GM19455 (cell line): Measurements from ENCODE around the gene PTH2.

ENCODE experiments used
- ATAC-seq: cut with Tn5 transposase; IDR thresholded peaks from one replicate; pipeline ENCODE4 v1.9.1; 2021; ENCODE audit not compliant: unreplicated experiment

Gene PTH2

DNA sequence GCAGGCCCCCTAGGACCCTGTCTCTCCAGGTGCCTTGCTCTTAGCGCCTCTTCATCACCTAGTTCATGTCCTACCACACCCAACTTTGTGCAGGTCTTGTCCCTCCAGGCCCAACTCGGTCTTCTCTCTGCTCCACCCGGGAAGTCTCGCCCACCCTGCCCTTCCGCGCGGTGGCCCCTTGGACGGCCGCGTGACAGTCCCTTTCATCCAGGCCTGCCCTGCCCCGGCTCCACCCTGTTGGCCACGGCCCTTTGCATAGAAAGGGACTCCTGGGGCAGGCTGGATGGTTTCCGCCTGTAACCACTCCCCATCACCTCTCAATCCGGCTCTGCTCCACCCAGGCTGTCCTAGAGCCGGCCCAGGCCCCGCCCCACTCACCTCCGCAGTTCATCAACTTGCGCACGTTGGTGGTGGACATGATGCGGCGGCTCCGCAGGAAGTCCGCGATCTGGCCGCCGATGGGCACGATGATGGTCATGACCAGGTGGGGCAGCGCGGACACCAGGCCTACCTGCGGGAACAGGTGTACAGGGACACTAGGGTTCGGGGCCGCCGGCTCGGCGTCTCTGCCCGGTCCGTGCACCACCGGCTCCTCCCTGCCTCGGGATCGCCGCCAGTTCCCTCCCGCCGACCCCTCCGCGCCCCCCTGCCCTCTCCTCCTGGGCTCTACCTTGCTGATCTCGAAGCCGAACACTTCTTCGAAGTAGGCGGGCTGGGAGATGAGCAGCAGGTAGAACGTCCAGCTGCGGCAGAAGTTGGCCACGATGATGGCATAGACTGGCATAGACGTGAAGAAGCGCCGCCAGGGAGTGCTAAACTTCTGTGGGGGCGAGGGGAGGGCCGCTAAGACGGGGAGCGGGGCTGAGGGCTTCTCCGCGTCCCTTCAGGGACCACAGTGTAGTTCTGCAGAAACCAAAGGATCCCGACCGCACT, 9.2 kb upstream of the PTH2 start:
- no peak for ATAC-seq

DNA sequence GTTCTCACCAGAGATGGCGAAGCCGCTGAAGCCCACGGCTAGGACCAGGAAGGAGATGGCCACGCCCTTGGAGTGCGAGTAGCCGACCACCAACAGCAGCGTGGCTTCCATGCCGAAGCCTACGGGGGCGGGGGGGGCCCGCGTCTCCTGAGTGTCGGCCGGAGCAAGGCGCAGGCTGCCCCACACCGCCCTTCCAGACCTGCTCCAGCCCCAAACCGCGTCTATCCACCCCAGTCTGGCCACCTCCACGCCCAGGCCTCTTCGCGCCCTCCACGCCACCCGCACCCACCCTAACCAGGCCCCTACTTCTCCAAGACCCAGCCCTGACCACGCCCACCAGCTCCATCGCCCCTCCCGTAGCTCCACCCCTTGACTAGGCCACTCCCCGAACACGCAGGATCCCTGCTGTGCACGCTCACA, 8.1 kb upstream of the PTH2 start:
- no peak for ATAC-seq

DNA sequence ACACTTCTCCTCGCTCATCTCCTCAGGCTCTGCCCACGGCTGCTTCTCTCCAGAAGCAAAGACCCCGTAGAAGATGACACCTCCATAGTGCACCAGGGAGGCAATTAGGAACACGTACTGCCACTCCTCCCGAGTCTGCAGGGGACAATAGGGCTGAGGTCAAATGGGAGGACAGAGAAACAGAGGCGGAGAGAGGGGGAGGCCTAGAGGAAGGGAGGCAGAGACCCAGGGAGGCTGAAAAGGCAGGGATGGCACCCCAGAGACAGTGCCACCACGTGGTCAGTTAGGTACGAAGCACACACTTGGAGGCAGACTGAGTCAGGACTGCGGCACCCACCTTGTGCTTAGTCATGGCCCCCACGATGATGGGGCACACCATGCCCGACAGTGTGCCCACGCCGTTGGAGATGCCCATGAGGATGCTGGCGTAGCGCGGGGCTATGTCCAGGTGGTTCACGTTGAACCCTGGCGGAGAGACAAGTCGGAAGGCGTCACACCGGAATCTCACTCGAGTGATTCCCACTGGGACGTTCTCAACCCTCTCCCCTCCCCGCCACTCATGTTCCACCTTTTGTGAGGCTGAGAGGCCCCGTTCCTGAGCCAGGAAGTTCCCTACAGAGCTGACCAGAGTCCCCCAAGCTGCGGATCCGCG, 7.6 kb upstream of the PTH2 start:
- no peak for ATAC-seq

DNA sequence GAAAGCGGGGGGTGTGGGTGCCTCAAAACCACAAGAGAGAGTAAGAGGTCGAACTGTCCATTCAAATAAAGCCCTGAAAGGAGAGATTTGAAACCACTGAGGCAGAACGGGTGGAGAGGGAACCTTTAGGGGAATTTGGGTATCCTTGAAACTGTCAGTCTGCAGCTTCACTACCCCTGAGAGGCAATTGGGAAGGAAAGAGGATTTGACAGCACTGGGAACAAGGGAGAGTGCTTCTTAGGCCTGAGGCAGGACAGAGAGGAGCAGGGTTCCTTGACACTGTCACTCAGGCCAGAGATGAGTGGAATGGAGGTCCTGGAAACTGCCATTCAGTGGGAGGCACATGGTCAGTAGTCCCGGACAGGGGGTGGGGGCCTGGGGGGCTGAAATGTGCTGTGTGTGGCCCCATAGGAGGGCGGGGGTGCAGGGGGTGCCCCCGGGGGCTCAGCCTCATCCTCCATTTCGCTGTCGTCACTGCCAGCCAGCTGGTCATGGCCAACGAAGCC, 7.0 kb upstream of the PTH2 start:
- ATAC-seq = no peak

- ATAC-seq = no peak
These were observed 5.6 kb upstream of the PTH2 start for GRCh38 chr19:49428547-49429451.

DNA sequence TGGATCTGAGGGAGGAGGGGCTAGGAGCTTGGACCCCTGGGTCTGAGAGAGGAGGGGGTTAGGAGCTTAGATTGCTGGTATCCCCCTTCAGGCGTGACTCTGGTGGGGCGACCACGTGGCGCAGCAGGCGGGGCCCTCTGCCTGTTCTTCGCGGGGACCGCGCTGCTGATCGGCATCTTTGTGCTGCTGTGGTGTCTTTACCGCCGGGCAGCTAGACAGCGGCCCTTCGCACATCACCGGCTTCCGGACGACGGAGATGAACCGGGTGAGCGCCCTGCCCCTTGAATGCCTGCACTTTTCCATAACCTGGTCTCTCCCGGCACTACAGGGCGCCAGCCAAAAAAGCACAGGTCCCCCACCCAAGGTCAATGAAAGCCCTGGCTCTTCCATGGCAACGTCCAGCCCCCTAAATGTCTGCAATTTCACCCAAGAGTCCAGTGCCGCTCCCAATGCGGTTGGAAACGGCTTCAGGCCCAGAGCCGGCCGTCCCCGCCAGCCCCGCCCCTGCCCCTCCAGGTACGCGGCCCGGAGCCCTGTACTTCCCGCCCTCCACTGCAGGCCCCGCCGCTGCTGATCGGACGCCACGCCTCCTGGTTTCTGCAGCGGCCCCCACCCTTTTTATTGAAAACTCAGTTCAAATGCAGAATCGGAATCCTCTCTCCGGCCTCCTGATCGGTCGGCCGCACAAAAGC, 4.8 kb upstream of the PTH2 start:
- ATAC-seq = no peak

- no peak for ATAC-seq
These were observed 4.1 kb upstream of the PTH2 start for GRCh38 chr19:49427339-49427738.

DNA sequence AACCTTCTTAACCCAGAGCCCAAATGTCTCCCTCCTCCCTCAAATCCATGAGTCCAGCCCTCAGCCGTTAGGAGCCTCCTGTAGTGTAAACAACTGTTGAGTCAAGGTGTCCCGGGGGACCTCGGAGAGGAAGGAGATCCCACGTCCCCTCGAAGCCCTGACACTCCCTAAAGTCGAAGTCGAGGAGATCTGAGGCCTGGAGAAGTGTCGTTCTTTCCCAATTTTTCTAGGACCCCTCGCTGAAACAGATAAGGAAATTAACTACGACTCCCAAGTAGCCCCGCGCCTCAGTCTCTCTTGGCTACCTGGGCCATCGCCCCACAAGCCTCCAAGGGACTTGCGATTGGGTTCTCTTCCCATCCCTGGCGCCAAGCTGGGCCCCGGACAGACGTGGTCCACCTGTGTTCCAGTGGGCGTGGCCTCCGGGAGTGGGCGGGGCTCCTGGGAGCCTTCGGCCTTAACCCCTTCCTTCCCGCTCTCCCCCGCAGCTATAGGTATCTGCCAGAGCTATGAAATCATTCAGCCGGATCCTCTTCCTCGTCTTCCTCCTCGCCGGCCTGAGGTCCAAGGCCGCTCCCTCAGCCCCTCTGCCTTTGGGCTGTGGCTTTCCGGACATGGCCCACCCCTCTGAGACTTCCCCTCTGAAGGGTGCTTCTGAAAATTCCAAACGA, 2.8 kb upstream of the PTH2 start:
- ATAC-seq = no peak

DNA sequence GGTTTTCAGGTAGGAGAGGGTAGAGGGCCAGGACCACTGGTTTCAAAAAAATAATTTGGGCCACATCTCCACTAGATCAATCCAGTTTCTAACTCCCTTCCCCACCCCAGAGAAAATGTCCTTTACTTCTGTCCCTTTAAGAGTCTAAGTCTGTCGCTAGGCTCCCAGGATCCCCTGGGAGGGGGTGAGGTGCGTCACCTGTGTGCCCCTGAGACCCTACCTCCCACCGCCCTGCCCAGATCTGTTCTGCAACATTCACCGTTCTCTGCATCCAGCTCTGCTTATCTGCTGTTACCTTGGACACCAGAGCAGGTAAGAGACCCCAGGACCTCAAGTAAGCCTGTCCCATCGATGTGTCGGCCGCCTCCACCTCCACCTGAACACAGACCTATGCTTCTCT, 1.9 kb upstream of the PTH2 start, which contains the start of gene GFY:
Gene GFY, plus strand, starts transcription at position 211 of the 400 bp plus-strand sequence. CDS start 1,043 bp downstream, outside the sequence.
- ATAC-seq = no peak

GRCh38 chr19:49423985-49424303, 703 bp upstream of the PTH2 start:
- ATAC-seq = no peak

- ATAC-seq = no peak
These were observed 702 bp downstream of the PTH2 start for GRCh38 chr19:49422407-49423070.

- no peak for ATAC-seq
These were observed 1.4 kb downstream of the PTH2 start for GRCh38 chr19:49421878-49422202.

DNA sequence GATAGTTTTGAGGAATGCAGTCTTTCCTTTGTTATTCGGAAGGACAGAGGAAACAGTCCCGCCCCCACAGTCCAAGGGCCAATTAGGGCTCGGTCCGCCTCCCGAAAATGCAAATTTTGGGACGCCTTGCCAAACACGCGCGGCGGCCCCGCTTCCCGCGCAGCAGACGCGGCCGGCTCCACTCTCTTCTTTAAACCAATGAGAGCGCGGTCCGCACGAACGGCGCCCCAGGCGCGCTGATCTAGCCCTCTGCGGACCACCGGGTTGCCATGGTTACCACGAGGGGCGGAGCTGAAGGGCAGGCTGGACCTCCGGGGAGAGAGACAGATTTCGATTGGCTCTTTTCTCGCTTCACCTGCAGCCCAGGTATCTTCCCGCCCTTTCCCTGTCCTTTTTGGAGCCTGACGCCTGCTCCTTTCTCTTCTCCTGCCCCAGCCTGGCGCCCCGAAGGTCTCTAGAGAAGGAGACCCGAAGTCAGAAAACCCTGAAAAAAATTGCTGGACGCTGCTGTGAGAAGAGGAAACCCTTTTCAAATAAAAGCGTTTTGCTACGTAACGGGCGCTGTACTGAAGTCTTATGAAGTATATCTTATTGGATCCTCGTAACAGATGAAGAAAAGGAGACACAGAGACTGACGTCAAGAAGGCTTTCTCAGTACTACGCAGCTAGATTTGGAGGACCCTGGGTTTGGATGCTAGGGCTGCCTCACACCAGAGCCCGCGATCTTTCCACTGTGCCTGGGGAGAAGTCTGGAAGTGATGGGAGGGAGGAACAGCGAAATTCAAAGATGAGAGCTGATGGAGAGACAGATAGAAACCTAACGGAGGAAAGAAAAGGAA, 2.0 kb downstream of the PTH2 start:
- ATAC-seq = no peak

DNA sequence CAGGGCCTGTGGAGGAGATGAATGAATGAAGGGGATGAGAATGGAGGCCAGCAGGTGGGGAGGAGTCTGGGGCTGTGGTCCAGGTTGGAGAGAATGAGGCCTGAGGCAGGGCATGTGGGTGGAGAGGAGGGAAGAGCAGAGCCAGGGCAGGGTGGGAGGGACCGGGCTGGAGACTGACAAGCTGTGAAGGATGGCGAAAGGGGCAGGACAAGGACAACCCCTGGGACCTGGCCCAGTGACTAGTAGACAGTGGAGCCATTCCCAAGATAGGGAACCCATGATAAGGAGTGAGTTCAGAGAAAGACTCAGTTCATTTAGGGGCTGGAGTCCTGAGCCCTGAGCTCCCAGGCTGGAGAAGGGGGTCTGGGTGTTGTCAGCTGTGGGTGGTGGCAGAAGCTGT, 3.0 kb downstream of the PTH2 start:
- no peak for ATAC-seq

- ATAC-seq = no peak
These were observed 4.1 kb downstream of the PTH2 start for GRCh38 chr19:49419173-49419572.

DNA sequence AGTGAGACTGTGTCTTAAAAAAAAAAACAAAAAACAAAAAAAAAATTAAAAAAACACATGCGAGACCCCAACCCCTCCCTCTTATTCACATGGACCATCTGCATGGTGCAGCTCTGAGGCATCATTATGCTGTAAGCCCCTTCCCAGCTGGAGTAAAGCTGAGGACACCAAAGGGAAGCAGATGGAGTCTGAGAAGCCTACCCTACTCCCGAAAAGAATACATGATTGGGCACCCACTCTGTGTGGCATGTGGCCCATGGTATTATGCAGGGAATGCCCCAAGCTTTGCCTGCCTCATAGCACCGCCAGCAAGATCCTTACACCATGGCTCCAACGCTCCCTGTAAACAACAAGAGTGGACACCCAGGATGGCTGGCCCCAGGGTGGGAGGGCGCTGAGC, 4.7 kb downstream of the PTH2 start:
- ATAC-seq = no peak

DNA sequence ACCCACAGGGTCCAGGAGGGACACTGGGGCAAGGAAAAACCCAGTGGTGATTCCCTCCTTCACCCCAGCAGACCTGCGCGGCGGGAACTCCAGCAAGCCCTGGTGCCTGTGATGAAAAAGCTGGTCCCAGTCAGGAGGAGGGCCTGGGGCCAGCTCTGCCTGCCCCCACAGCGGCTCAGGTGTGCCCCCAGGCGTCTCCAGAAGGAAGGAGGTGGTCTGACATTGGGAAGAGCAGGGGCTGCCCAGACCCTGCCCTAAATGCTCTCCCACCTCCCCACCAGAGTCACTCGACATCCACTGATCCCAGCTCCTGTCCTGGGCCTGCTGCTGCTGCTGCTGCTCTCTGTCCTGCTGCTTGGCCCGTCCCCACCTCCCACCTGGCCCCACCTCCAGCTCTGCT, 6.2 kb downstream of the PTH2 start:
- ATAC-seq = no peak

GRCh38 chr19:49415810-49416200, 7.4 kb downstream of the PTH2 start:
- no peak for ATAC-seq
